ENCODE measurements around the gene FAAP100.

DNA sequence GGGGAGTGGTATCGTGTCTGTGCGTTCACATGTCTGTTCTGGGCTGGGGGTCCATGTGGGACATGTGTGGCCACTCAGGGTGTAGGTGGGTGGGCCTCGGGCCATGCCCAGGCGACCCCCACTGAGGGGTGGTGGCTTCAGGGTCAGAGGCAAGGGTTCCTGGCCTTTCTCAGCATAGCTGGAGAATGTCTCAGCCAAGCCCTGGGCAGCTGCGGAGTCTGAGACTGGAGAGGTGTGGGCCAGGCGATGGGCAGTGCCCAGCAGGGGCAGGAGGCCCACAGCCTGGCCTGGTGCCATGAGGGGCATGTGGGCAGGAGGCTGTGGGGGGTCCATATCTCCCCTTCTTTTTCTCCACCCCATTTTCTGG is 22.7 kb downstream of the FAAP100 start:
- TF ChIP-seq, protein P1, sequence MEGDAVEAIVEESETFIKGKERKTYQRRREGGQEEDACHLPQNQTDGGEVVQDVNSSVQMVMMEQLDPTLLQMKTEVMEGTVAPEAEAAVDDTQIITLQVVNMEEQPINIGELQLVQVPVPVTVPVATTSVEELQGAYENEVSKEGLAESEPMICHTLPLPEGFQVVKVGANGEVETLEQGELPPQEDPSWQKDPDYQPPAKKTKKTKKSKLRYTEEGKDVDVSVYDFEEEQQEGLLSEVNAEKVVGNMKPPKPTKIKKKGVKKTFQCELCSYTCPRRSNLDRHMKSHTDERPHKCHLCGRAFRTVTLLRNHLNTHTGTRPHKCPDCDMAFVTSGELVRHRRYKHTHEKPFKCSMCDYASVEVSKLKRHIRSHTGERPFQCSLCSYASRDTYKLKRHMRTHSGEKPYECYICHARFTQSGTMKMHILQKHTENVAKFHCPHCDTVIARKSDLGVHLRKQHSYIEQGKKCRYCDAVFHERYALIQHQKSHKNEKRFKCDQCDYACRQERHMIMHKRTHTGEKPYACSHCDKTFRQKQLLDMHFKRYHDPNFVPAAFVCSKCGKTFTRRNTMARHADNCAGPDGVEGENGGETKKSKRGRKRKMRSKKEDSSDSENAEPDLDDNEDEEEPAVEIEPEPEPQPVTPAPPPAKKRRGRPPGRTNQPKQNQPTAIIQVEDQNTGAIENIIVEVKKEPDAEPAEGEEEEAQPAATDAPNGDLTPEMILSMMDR (IDR thresholded peaks at IDR 0.05), result no peak
- TF ChIP-seq POLR2A (IDR thresholded peaks at IDR 0.05) (no peak), POLR2AphosphoS5 (IDR thresholded peaks at IDR 0.05; ENCODE audit: insufficient read depth in 1 of 2, low read depth in 1 of 2) (no peak)

All from vagina (tissue), 2 donors.